ENCODE data around the gene DNAH8. TPM values are rescaled to one million over a fixed set of nuclear protein-coding genes. Genes with fewer than 3 reads are reported as not detected.

Gene DNAH8
- not detected for polyA plus RNA-seq (2013, experiment 1 of 4)
- not detected for polyA plus RNA-seq (2013, experiment 2 of 4)
- under 0.01 TPM for polyA plus RNA-seq (2013, experiment 3 of 4)
- polyA plus RNA-seq (2013, experiment 4 of 4) = not detected

DNA sequence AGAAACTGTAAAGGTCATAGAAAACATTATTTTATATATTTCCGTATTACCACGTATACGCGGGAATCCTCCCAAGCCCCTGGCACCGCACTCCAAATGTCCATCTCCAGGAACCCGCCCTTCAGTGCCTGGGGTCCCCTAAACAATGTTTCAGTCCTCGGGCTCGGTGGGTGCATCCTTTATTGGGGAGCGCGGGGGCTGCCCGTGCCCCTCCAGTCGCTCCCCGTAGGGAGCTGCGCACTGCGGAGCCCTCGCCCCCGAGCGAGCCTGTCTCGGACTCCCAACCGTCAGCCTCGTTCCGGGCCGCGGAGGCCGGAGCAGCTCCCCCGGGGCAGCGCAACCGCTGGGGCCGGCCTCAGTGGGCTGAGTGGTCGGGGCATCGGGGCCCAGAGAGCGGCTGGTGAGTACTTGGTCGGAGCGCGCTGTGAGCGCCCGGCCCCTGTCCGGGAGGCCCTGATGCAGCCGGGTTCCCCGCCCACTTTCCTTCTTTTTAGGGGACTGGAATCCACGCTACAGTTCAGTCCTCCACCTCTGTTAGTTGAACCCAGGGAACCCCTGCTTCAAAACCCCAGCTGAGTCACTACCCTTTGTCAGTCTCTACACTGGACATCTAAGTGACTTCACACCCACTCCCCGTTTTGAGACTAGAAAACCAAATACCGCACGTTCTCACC is at the start of gene DNAH8:
TSS of gene DNAH8 (plus strand) at position 296 of the 674 bp plus-strand sequence. CDS start 7,499 bp downstream, outside the sequence.
- no peaks in the 10 kb centered on the region for H3K9me3 ChIP-seq (ENCODE audit: control insufficient read depth, low read length)
- H3K4me3 ChIP-seq (ENCODE audit: insufficient read depth, low read depth, low read length) = peak within 1 kb of the TSS; percentile 29
- no peaks in the 10 kb centered on the region for H3K36me3 ChIP-seq (ENCODE audit: control insufficient read depth, insufficient read depth, low read length)
- peaks cover 40% of the 10 kb centered on the region for H3K27me3 ChIP-seq (ENCODE audit: control insufficient read depth, insufficient read depth, low read length, poor library complexity, severe bottlenecking)
- 7 to 8% methylated on average over 44 of the region's 44 CpGs for WGBS, 2 experiments
- H3K27ac ChIP-seq (ENCODE audit: insufficient read depth, low read depth, low read length, poor library complexity, severe bottlenecking) = no peak within 1 kb of the TSS
- H3K4me1 ChIP-seq (ENCODE audit: control insufficient read depth, insufficient read depth, low read length) = no peaks in the 10 kb centered on the region

DNA sequence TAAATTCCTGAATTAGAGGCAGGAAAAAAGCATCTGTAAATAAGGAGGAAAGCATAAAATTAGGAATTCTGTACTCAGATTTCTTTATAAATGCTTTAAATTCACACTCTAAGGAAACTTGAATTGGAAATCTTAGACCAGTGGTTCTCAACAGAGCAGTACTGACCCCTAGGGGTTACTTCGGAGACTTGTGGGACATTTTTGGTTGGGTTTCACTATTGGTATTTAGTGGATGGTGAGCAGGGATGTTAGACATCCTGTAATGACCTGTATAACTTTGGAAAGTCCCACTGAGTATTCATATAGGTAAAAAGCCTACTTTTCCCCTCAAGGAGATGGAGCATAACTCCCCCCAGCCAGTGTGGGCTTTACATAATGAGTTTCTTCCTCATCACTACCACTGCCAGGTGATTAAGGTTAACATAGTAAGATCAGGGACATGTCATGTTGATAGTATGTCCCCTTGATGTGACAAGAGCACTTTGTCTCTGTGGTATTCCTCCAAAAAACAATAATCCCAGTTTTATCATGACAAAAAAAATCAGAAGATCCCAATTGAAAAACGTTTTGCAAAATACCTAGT is 43.1 kb upstream of the DNAH8 start:
- peaks cover 14% of the 10 kb centered on the region for H3K36me3 ChIP-seq (ENCODE audit: control insufficient read depth, insufficient read depth, low read length)
- no peaks in the 10 kb centered on the region for H3K27me3 ChIP-seq (ENCODE audit: control insufficient read depth, insufficient read depth, low read length, poor library complexity, severe bottlenecking)
- H3K27ac ChIP-seq (ENCODE audit: insufficient read depth, low read depth, low read length, poor library complexity, severe bottlenecking) = no peak overlapping the region
- H3K9me3 ChIP-seq (ENCODE audit: control insufficient read depth, low read length) = no peaks in the 10 kb centered on the region
- no peaks in the 10 kb centered on the region for H3K4me1 ChIP-seq (ENCODE audit: control insufficient read depth, insufficient read depth, low read length)
- H3K4me3 ChIP-seq (ENCODE audit: insufficient read depth, low read depth, low read length) = no peak overlapping the region
- WGBS, 2 experiments = 0 to 4% methylated on average over 2 of the region's 2 CpGs

DNA sequence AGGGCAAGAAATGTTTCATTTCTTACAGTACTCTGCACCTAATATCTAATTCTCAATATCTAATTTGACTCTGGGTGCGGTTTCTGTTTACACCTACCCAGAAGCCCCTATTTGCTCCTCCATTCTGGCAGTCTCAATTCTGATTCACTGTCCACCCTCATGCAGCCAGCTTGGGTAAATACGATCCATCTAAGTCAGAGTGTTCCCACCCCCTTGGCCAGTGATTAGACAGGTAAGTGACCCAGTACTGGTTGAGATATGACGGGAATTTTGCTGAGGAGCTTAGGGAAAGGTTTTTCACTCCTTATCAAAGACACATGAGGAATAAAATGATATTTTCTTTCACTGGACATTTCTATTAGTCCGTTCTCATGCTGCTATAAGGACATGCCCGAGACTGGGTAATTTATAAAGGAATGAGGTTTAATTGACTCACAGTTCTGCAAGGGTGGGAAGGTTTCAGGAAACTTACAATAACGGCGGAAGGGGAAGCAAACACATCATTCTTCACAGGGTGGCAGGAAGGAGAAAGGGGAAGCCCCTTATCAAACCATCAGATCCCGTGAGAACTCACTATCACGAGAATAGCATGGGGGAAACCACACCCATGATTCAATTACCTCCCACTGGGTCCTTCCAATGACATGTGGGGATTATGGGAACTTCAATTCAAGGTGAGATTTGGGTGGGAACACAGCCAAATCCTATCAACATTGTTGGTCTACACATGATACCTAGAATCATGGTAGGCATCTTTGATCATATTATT is 41.5 kb upstream of the DNAH8 start:
- Histone ChIP-seq H3K4me1 (ENCODE audit: control insufficient read depth, insufficient read depth, low read length) (no peaks in the 10 kb centered on the region), H3K36me3 (ENCODE audit: control insufficient read depth, insufficient read depth, low read length) (peaks cover 18% of the 10 kb centered on the region), H3K4me3 (ENCODE audit: insufficient read depth, low read depth, low read length) (no peak overlapping the region), H3K9me3 (ENCODE audit: control insufficient read depth, low read length) (no peaks in the 10 kb centered on the region), H3K27ac (ENCODE audit: insufficient read depth, low read depth, low read length, poor library complexity, severe bottlenecking) (no peak overlapping the region), H3K27me3 (ENCODE audit: control insufficient read depth, insufficient read depth, low read length, poor library complexity, severe bottlenecking) (no peaks in the 10 kb centered on the region)
- 84 to 87% methylated on average over 9 of the region's 9 CpGs for WGBS, 2 experiments

DNA sequence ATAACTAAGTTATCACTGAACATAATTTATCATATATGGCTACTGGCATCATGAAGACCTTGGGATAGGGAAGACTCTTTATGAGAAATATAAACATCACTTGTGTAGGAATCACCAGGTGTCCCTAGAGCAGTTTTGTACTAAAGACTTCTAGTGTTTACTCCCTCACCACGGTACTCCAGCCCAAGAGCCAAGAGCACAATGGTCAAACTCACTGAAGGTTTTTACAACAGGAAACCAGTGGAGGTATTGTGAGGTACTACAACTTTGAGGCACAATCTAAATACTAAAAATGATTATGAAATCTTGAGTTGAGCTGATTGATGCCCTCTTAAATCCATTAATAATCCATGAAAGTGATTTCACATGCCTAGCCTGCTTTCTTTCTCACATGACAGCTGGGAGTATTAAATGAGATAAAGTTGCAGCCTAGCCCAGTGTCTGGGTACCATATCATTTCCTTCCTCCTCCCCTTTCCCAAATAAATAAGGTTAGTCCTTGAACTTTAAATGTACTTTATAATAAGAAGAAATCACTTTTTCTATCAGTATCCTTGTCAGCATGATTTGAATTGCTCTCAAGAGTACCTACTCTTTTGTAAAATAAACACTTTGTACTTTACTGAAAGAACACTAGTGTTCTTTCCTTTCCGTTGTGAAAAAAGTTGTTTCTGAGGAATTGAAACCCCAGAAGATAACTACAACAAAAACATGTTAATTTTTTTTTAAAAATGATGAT is 38.7 kb upstream of the DNAH8 start:
- Histone ChIP-seq H3K4me1 (ENCODE audit: control insufficient read depth, insufficient read depth, low read length) (no peaks in the 10 kb centered on the region), H3K4me3 (ENCODE audit: insufficient read depth, low read depth, low read length) (no peak overlapping the region), H3K9me3 (ENCODE audit: control insufficient read depth, low read length) (no peaks in the 10 kb centered on the region), H3K27ac (ENCODE audit: insufficient read depth, low read depth, low read length, poor library complexity, severe bottlenecking) (no peak overlapping the region), H3K36me3 (ENCODE audit: control insufficient read depth, insufficient read depth, low read length) (peaks cover 21% of the 10 kb centered on the region), H3K27me3 (ENCODE audit: control insufficient read depth, insufficient read depth, low read length, poor library complexity, severe bottlenecking) (no peaks in the 10 kb centered on the region)
- WGBS, 2 experiments = 100% methylated on average over 1 of the region's 2 CpGs

DNA sequence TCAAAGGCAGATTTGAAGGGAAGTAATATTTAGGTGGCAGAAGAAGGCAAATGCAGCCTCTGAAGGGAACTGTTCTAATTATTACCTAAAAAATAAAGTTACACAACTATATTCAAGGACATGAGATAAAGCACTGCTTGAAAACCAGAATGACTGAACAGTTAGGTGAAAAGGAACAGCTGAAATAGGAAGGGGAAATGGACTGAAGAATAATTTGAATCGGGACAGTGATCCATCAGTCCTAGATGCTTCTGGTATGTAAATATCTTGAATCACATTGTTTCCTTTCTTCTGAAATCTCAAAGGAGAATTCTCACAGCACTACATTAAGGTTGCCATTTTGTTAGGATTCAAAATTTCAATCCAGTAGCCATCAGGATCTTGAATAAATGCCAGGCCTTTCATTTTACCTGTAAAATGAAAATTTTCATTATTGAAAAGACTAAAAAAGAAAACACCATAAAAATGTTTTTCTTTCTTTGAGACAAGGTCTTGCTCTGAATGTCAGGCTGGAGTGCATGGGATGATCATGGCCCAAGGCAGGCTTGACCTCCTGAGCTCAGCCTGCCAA is 38.1 kb upstream of the DNAH8 start:
- Histone ChIP-seq H3K9me3 (ENCODE audit: control insufficient read depth, low read length) (no peaks in the 10 kb centered on the region), H3K27ac (ENCODE audit: insufficient read depth, low read depth, low read length, poor library complexity, severe bottlenecking) (no peak overlapping the region), H3K36me3 (ENCODE audit: control insufficient read depth, insufficient read depth, low read length) (peaks cover 27% of the 10 kb centered on the region), H3K4me1 (ENCODE audit: control insufficient read depth, insufficient read depth, low read length) (no peaks in the 10 kb centered on the region), H3K27me3 (ENCODE audit: control insufficient read depth, insufficient read depth, low read length, poor library complexity, severe bottlenecking) (no peaks in the 10 kb centered on the region), H3K4me3 (ENCODE audit: insufficient read depth, low read depth, low read length) (no peak overlapping the region)
- 94 to 100% methylated on average over 1 of the region's 1 CpG for WGBS, 2 experiments

DNA sequence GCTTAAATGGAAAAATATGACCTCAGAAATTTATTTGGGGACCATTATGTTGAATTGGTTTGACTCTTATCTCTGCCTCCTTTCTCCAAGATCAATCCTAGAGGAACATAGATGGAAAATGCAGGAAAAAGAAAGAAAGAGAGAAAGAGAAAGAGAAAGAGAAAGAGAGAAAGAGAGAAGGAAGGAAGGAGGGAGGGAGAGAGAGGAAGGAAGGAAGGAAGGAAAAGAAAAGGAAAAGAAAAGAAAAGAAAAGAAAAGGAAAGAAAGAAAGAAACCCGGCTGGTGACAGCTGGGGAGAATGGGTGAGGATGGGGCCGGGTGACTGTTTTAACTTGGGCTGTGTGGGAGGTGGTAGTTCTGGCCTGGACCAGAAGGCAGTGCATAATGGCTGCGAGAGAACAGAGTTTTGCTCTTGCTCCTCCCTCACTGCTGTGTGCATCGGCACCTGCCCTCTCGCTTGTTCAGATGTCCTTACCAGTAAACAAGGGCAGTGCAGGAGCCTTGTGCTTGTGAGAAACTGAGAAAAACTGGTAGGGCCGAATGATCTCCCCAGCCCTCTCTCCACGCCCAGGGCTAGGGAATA is 36.8 kb upstream of the DNAH8 start:
- no peak overlapping the region for H3K27ac ChIP-seq (ENCODE audit: insufficient read depth, low read depth, low read length, poor library complexity, severe bottlenecking)
- H3K4me1 ChIP-seq (ENCODE audit: control insufficient read depth, insufficient read depth, low read length) = no peaks in the 10 kb centered on the region
- no peaks in the 10 kb centered on the region for H3K27me3 ChIP-seq (ENCODE audit: control insufficient read depth, insufficient read depth, low read length, poor library complexity, severe bottlenecking)
- 92% methylated on average over 7 of the region's 7 CpGs for WGBS, 2 experiments
- peaks cover 30% of the 10 kb centered on the region for H3K36me3 ChIP-seq (ENCODE audit: control insufficient read depth, insufficient read depth, low read length)
- no peak overlapping the region for H3K4me3 ChIP-seq (ENCODE audit: insufficient read depth, low read depth, low read length)
- H3K9me3 ChIP-seq (ENCODE audit: control insufficient read depth, low read length) = no peaks in the 10 kb centered on the region

DNA sequence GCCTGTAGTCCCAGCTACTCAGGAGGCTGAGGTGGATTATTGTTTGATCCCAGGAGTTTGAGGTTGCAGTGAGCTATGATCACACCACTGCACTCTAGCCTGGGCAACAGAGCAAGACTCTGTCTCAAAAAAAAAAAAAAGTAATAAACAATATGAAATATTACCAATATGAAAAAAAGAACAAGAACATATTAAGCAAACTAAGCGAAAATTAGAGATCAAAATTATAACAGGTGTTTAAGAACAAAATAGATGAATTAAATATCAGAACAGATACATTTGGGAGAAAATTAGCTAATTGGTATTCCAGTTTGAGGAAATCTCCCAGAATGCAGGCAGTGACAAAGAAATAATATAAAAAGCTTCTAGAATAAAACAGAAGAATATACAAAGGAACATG is 35.4 kb upstream of the DNAH8 start:
- no peaks in the 10 kb centered on the region for H3K4me1 ChIP-seq (ENCODE audit: control insufficient read depth, insufficient read depth, low read length)
- no peaks in the 10 kb centered on the region for H3K27me3 ChIP-seq (ENCODE audit: control insufficient read depth, insufficient read depth, low read length, poor library complexity, severe bottlenecking)
- WGBS, 2 experiments = 71% methylated on average over 1 of the region's 1 CpG; no CpG with 5 or more reads in 1 of the 2 experiments
- no peaks in the 10 kb centered on the region for H3K9me3 ChIP-seq (ENCODE audit: control insufficient read depth, low read length)
- H3K4me3 ChIP-seq (ENCODE audit: insufficient read depth, low read depth, low read length) = no peak overlapping the region
- peaks cover 30% of the 10 kb centered on the region for H3K36me3 ChIP-seq (ENCODE audit: control insufficient read depth, insufficient read depth, low read length)
- no peak overlapping the region for H3K27ac ChIP-seq (ENCODE audit: insufficient read depth, low read depth, low read length, poor library complexity, severe bottlenecking)

DNA sequence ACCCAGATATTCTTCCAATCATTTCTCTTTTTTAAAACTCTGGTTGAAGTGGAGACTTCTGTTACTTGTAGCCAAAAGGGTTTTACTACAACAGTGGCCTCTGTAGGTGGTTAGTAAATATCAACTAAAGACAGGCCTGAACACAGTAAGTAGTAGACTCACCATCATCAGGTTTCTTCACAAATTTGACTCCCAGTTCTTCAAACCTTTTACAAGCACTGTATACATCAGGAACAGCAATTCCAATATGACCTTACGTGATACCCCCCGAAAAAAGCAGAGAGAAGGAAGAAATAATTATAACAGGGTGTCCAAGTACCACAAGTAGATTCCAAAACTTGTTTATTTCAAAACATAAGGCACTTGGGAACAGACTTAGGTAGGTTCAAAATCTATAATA is 33.3 kb upstream of the DNAH8 start:
- Histone ChIP-seq H3K9me3 (ENCODE audit: control insufficient read depth, low read length) (no peaks in the 10 kb centered on the region), H3K4me1 (ENCODE audit: control insufficient read depth, insufficient read depth, low read length) (no peaks in the 10 kb centered on the region), H3K27ac (ENCODE audit: insufficient read depth, low read depth, low read length, poor library complexity, severe bottlenecking) (no peak overlapping the region), H3K27me3 (ENCODE audit: control insufficient read depth, insufficient read depth, low read length, poor library complexity, severe bottlenecking) (no peaks in the 10 kb centered on the region), H3K36me3 (ENCODE audit: control insufficient read depth, insufficient read depth, low read length) (peaks cover 20% of the 10 kb centered on the region), H3K4me3 (ENCODE audit: insufficient read depth, low read depth, low read length) (no peak overlapping the region)
- 80 to 94% methylated on average over 2 of the region's 2 CpGs for WGBS, 2 experiments

- H3K36me3 ChIP-seq (ENCODE audit: control insufficient read depth, insufficient read depth, low read length) = peaks cover 17% of the 10 kb centered on the region
- WGBS, 2 experiments = 100% methylated on average over 1 of the region's 1 CpG; no CpG with 5 or more reads in 1 of the 2 experiments
- H3K4me3 ChIP-seq (ENCODE audit: insufficient read depth, low read depth, low read length) = no peak overlapping the region
- H3K4me1 ChIP-seq (ENCODE audit: control insufficient read depth, insufficient read depth, low read length) = no peaks in the 10 kb centered on the region
- no peak overlapping the region for H3K27ac ChIP-seq (ENCODE audit: insufficient read depth, low read depth, low read length, poor library complexity, severe bottlenecking)
- H3K27me3 ChIP-seq (ENCODE audit: control insufficient read depth, insufficient read depth, low read length, poor library complexity, severe bottlenecking) = no peaks in the 10 kb centered on the region
- H3K9me3 ChIP-seq (ENCODE audit: control insufficient read depth, low read length) = no peaks in the 10 kb centered on the region
Observed at GRCh38 chr6:38684237-38684636, 30.9 kb upstream of the DNAH8 start.

Measured in ectodermal cell (in vitro differentiated cells).